Uterus (tissue), 2 donors: ENCODE measurements around the gene GJA1.

Experiments
- CTCF ChIP-seq, 4 experiments: fragments of 200-600 bp in 2 of 4; fragments of 450-650 bp in 2 of 4; sonication (generic) in 2 of 4; IDR thresholded peaks; one replicate each; pipeline ENCODE4 v1.5.1; 2016 to 2019; ENCODE audit warnings: antibody characterized with exemption in 4 of 4, mild to moderate bottlenecking in 2 of 4, moderate library complexity in 1 of 4
- POLR2A ChIP-seq, 2 donors: fragments of 450-650 bp; IDR thresholded peaks; one replicate each; pipeline ENCODE4 v1.6.1; 2016; ENCODE audit warnings: antibody characterized with exemption in 2 of 2, mild to moderate bottlenecking in 1 of 2, moderate library complexity in 1 of 2

GRCh38 chr6:121389419-121389818 lies 46.0 kb upstream of the GJA1 start:
- no peak for TF ChIP-seq POLR2A (IDR thresholded peaks at IDR 0.05)
- no peak for TF ChIP-seq CTCF (IDR thresholded peaks at IDR 0.05)
